Fibroblast of skin of scalp (primary cell): ENCODE measurements around the gene ADCY4. TPM values are rescaled to one million over a fixed set of nuclear protein-coding genes. Genes with fewer than 3 reads are reported as not detected.
"Not testable (repeated sequence)": the region's sequence is repeated elsewhere in the genome, so short reads cannot be mapped to it uniquely, and the experiment has no call there.

Experiments used
- DNase-seq: peaks from one replicate; pipeline ENCODE4 v3.0.0-alpha.2; 2013
- polyA plus RNA-seq, 2 experiments: library from polyadenylated mRNA; unstranded; fragments of 120-200 nt; gene quantifications; one replicate each; pipeline ENCODE4 v1.2.1, GENCODE V29; 2013; ENCODE audit not compliant: insufficient read length in 2 of 2

The ADCY4 gene
- polyA plus RNA-seq (2013, experiment 1 of 2; ENCODE audit: insufficient read length): 3.7 TPM
- 3.9 TPM for polyA plus RNA-seq (2013, experiment 2 of 2; ENCODE audit: insufficient read length)

DNA sequence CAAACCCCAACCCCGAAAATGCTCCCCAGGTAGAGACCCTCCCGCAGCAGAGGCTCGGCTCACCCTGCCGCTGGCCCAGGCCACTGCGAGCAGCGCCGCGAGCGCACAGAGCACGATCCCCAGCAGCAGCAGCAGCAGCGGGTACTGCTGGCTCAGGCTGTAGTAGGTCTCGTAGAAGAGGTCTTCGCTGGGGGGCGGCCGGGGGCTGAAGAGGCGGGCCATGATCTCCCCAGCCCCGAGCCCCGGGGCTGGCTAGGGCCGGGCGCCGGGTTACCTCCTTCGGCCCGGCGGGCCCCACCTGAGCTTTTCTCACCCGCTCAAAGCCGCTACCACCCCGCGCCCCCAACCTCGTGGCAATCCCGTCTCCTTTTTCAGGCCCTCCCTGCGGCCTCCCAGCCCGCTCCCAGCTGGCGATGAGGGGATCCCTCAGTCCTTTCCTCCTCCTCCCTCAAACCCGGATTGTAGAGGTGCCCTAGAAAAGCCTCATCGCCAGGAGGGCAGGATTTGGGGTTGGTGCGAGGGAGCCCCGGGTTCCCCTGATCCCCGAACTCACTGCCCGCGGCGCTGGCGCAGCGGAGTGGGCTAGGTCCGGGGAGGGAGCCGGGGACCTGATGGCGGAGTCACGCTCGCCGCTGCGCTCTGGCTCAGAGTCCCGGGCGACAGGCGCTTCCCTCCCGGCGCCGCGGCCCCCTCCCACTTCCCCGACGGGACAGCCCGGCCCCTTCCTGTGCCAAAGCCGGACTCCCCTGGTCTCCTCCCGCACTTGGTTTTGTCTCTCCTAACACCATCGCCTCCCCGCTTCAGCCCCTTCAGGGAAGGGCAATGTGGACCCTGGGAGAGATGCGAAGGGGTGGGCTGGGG is at the start of gene ADCY4:
Gene ADCY4 (minus strand): TSS at position 641 of the 861 bp plus-strand sequence. CDS start 419 bp downstream, at position 222.
- no peak for DNase-seq

- DNase-seq: no peak
These were observed 49.3 kb upstream of the ADCY4 start for GRCh38 chr14:24384169-24384568.

DNA sequence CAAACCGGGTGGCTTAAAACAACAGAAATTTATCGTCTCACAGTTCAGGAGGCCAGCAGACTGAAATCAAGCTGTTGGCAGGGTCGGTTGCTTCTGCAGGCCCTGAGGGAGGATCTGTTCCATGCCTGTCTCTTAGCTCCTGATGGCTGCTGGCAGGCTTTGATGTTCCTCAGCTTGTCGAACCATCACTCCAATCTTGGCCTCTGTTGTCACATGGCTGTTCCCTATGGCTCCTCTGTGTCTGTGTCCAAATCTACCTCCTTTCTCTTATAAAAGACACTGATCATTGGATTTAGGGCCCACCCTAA is 47.1 kb upstream of the ADCY4 start:
- no peak for DNase-seq

GRCh38 chr14:24381363-24382063 is 46.6 kb upstream of the ADCY4 start:
- no peak for DNase-seq

DNA sequence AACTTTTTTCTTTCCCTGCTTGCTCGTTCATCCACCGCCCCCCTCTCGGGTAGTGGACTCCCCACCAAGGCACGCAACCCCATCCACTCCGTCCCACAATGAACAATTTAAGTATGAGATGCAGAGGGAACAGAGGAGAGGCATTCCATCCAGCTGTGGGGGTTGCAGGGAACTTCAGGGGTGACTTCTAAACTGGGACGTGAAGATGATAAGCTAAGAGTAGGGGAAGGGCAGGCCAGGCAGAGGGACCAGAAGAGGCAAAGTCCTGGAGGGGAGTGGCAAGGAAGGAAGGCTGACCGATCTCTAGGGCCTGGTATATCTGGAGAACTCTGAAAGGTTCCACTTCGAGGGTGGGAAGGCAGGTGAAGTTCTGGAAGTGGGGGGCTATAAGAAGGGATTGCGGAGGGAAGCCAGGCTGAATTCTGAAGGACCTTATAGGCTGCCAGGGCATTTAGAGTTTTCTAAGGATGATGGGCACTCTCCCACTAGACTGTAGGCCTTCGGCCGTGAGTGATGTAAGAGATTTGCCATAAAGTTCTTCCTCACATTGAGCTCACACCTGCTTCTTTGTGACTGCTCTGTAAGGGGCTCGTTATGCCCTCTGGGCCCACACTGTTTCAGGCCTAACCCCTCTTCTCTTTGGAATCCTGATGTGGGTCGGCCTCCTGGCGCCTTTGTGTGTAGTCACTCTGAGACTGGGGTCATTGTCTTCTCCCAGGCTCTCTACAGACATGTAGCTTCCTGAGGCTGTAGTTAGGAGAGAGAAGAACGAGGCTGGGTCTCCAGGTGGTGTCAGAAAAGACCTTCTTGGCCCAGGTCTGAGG is 45.2 kb upstream of the ADCY4 start:
- no peak for DNase-seq

GRCh38 chr14:24378981-24379906 is 44.4 kb upstream of the ADCY4 start:
- no peak for DNase-seq

GRCh38 chr14:24378327-24378726 is 43.5 kb upstream of the ADCY4 start:
- no peak for DNase-seq

GRCh38 chr14:24377657-24378056 is 42.8 kb upstream of the ADCY4 start:
- DNase-seq: no peak

DNA sequence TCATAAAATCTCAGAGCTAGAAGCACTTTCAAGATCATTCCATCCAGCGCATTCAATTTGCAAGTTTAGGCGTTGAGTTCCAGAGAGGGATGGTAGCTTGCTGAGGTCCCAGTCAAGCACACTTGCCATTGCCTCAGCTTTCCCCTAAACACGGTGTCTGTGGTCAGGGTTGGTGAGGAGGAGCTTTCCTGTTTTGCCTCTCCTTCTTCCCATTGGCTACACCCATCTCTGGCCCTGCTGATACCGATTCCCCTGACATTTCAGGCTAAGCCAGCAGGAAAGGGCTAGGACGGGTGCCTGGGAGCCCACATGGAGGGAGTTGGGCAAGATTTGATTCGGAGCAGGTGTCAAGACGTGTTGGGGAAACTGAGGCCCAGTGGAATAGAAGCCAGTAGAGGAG is 42.3 kb upstream of the ADCY4 start:
- no peak for DNase-seq

DNA sequence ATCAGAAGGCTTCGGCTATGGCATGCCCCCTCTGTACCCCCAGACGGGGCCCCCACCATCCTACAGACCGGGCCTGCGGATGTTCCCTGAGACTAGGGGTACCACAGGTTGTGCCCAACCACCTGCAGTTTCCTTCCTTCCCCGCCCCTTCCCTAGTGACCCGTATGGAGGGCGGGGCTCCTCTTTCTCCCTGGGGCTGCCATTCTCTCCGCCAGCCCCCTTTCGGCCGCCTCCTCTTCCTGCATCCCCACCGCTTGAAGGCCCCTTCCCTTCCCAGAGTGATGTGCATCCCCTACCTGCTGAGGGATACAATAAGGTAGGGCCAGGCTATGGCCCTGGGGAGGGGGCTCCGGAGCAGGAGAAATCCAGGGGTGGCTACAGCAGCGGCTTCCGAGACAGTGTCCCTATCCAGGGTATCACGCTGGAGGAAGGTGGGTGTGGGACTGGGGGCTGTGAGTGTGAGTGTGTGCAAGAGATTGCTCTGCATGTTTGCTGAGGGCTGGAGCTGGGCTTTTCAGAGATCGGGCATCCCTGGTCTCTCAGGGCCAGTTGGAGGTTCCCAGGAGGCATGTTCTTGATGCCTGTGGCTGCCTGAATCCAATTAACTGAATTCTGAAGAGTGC is 41.7 kb upstream of the ADCY4 start:
- DNase-seq: no peak

- DNase-seq: peak; percentile 75
These were observed 38.0 kb upstream of the ADCY4 start for GRCh38 chr14:24372701-24373416.

- not testable (repeated sequence) for DNase-seq
These were observed 36.7 kb upstream of the ADCY4 start for GRCh38 chr14:24371605-24372004.

- no peak for DNase-seq
These were observed 35.9 kb upstream of the ADCY4 start for GRCh38 chr14:24370748-24371147.

GRCh38 chr14:24369907-24370687 is 35.2 kb upstream of the ADCY4 start:
- DNase-seq: no peak

- no peak for DNase-seq
These were observed 34.6 kb upstream of the ADCY4 start for GRCh38 chr14:24369463-24369862.

GRCh38 chr14:24368562-24369252 is 33.8 kb upstream of the ADCY4 start:
- DNase-seq: peak; percentile 89

DNA sequence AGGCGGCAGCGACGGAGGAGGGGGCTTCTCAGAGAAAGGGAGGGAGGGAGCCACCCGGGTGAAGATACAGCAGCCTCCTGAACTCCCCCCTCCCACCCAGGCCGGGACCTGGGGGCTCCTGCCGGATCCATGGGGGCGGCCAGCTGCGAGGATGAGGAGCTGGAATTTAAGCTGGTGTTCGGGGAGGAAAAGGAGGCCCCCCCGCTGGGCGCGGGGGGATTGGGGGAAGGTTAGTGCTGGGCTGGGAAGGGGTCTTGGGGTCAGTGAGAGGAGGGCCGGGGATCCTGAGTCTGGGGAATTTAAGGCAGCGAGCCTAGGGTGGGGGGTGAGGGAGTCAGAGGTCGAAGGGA is 33.3 kb upstream of the ADCY4 start:
- DNase-seq: no peak

GRCh38 chr14:24367514-24368211 is 32.8 kb upstream of the ADCY4 start, which contains the start of gene NFATC4:
Gene NFATC4, plus strand, starts transcription at chr14:24368184. Its CDS starts 157 bp downstream, at chr14:24368341.
- peak; percentile 99 for DNase-seq
